Hematopoietic multipotent progenitor cell treated with erythropoietin and hydrocortisone succinate and interleukin-3 and kit ligand, for 17 days (in vitro differentiated cells): ENCODE data around the gene SLC17A5.
"Not testable (repeated sequence)": the region's sequence is repeated elsewhere in the genome, so short reads cannot be mapped to it uniquely, and the experiment has no call there.

Experiments
- DNase-seq: peaks from one replicate; pipeline ENCODE4 v3.0.0-alpha.2; 2015; ENCODE audit warnings: low spot score

Gene SLC17A5

GRCh38 chr6:73666393-73666792, 12.6 kb upstream of the SLC17A5 start:
- DNase-seq, result no peak

- no peak for DNase-seq
Observed at GRCh38 chr6:73665686-73666319, 12.0 kb upstream of the SLC17A5 start.

GRCh38 chr6:73664701-73665100, 10.9 kb upstream of the SLC17A5 start:
- no peak for DNase-seq

- DNase-seq, result no peak
Observed at GRCh38 chr6:73657201-73657600, 3.4 kb upstream of the SLC17A5 start.

DNA sequence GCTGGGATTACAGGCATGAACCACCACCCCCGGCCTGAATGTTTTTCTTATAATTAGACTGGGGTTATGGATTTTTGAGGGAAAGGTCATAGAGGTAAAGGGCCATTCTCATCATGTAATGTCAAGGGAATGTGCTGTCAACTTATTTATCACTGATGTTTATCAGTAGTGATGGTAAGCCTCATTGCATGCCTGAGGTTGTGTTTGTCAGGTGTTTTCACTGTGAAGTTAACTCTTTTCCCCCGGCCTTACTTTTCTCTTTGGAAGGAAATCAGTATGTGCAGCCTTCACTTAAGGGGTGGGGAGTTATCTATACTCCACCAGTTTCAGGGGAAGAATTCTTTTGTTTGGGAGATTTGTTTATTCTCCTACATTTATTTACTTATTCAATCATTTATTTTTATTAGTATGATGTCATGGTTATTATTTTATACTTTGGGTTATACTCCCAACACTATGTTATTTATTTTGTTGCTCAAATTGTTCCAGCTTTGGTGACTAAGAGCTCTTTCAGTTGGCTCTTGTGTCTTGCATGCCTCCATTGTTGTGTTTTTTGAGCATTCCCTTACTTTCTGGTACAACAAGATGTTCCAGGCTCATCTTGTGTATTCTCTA, 2.8 kb upstream of the SLC17A5 start:
- DNase-seq, result no peak

DNA sequence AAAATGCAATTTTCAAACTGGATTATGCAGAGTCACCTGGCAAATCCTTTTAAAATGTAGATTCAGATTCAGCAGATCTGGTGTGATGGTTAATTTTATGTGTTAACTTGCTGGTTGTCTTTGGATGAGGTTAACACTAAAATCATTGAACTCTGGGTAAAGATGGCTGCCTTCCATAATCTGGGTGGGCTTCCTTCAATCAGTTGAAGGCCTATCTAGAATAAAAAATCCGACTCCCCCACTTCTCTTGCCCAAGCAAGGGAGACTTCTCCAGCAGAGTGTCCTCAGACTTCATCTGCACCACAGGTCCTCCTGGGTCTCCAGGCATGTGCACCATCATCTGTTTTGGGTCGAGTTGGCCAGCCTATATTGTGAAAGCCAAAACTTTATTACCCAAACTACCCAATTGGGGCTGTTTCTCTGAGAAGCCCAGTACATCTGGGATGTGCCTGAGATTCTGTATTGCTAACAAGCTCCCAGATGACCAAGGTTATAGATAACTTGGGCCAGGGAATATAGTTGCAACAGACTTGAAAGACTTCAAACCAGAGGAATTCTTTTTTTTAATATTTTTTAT, 1.6 kb upstream of the SLC17A5 start:
- DNase-seq, result no peak

- peak; percentile 72 for DNase-seq
Observed at GRCh38 chr6:73652637-73653570, 888 bp downstream of the SLC17A5 start.

- no peak for DNase-seq
Observed at GRCh38 chr6:73649783-73650182, 4.0 kb downstream of the SLC17A5 start.

GRCh38 chr6:73648166-73648565, 5.6 kb downstream of the SLC17A5 start:
- DNase-seq, result no peak

GRCh38 chr6:73644941-73645591, 8.7 kb downstream of the SLC17A5 start:
- no peak for DNase-seq

DNA sequence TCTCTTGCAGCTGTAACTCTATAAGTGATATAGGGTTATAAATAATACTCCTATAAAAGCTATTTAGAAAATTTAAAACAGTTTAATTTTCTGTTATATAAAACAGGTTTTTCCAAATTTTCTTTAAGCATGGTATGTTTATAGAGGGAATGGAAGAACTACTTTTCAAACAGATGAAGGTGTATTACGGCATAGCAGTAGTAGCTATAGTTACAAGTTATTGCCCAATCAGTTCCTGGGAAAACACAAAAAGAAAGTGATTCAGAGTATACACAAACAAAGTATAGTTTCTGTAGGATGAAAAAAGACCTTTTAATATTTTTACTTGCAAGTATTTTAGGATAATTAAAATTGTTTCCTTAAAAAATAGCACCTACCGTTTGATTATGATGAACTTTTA, 9.8 kb downstream of the SLC17A5 start:
- DNase-seq, result no peak

- no peak for DNase-seq
Observed at GRCh38 chr6:73642530-73642929, 11.3 kb downstream of the SLC17A5 start.

DNA sequence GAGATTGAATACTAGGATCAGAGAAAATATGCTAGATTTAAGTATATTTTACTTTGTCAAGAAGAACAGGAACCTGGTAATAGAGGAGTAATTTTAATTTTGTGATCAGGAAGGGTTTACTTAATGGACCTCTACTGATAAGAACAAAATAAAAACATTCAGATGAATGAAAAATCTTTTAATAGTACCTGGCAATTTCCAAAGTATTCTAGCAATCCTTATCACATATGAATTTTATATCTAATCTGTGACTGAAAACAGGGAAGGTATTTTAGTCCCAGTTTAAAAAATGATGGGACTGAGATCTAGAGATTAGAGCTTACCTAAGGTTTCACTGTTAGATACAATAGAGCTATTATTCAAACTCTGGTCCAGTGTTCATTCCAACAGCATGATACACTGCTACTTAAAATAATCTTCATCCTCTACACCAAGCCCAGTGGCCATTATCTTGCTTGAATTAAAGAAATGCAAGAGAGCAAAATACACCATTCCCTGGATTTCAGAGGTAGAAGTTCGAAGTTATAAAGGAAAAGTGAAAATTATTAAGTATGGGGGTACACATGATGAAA, 13.5 kb downstream of the SLC17A5 start:
- DNase-seq, result no peak

- no peak for DNase-seq
Observed at GRCh38 chr6:73639040-73639439, 14.8 kb downstream of the SLC17A5 start.

DNA sequence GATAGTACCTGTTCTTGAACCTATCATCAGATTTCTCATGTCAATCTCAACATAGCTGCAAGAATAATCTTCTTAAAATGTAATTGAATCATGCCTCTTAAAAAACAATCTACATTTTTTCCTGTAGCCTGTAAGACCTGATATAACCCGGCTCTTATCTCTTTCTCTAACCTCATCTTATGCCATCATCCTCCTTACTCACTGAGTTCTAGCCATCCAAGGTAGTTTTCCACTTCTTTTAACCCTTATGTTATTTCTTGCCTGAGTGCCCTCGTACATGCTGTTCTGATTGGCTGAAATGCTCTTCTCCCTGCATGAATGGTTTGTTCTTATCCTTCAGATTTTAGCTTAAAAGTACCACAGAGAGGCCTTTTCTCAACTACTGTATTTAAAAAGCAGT, 16.4 kb downstream of the SLC17A5 start:
- no peak for DNase-seq

DNA sequence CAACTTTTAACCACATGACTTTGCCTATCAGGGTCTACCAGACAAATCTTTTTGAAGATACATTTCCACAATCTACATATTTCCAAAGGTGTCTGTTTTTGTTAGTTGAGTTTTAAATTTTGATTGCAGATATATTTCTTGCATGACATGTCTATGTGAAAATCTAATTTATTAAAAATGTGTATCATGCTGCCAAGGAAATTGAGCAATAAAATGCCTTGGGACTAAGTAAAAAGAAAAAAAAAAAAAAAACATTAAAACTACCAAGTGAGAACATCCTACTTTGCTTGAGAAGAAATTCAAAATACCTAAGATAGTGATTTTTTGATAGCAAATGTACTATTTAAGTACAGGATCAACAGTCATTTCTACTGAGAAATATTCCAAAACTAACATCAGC, 17.7 kb downstream of the SLC17A5 start:
- DNase-seq, result no peak

- no peak for DNase-seq
Observed at GRCh38 chr6:73632346-73632745, 21.4 kb downstream of the SLC17A5 start.

DNA sequence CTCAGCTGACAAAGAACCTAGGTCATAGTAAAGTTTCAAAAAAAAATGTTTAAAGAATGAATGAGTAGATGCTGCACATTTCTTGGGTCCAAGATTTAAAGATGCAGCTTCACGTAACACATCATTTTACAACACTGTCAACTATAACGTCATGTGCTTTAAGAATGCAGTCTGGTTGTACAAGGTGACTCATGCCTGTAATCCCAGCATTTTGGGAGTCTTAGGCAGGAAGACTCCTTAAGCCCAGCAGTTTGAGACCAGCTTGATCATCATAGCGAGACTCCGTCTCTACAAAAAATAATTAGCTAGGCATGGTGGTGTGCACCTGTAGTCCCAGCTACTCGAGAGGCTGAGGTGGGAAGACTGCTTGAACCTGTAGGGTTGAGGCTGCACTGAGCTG, 21.9 kb downstream of the SLC17A5 start:
- DNase-seq, result no peak

DNA sequence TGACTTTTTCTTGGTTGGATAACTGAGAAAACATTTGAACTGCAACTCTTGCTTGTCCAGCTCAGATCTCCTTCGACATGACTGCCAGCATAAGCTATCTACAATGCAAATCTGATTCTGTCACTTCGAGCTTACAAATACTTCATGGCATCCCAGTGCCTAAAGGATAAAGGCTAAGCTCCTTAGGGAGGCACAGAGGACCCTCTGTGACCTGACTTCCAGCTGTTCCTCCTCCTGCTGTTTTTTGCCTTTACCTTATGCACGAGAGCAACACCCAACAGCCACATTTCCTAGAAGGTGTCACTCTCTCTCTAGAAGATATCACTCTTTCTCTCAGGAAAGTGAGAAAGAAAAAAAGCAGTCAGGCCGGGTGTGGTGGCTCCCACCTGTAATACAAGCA, 23.4 kb downstream of the SLC17A5 start:
- no peak for DNase-seq

DNA sequence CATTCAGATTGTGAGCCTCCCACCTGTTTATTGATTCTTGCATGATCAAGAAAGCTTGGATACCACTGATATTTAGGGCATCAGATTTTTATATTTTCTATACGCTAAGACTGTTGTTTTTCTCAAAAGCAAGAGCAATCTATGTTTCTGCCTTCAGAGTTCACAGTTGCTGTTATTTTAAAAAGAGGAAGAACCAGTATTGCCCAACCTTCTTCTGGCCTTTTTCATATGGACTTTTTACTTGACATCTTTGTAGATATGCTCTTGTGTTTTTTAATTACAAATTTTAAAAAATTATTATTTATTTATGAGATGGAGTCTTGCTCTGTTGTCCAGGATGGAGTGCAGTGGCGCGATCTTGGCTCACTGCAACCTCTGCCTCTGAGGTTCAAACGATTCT, 28.9 kb downstream of the SLC17A5 start:
- no peak for DNase-seq

DNA sequence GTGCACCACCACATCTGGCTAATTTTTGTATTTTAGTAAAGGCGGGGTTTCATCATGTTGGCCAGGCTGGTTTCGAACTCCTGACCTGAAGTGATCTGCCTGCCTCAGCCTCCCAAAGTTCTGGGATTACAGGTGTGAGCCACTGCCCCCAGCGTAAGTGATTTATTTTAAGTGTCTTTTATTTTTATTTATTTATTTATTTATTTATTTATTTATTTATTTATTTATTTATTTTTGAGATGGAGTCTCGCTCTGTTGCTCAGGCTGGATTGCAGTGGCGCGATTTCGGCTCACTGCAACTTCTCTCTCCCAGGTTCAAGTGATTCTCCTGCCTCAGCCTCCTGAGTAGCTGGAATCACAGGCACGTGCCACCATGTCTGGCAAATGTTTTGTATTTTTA, 30.3 kb downstream of the SLC17A5 start:
- DNase-seq, result not testable (repeated sequence)

GRCh38 chr6:73618082-73618481, 35.7 kb downstream of the SLC17A5 start:
- DNase-seq, result not testable (repeated sequence)
